Chondrocyte (in vitro differentiated cells): ENCODE data around the gene KLHDC7A. TPM values are rescaled to one million over a fixed set of nuclear protein-coding genes. Genes with fewer than 3 reads are reported as not detected.

Experiments used
- DNase-seq: peaks from one replicate; pipeline ENCODE4 v3.0.0; 2021; ENCODE audit warnings: mixed read lengths, low spot score
- H3K27ac Mint-ChIP-seq: one replicate; pipeline ENCODE4 v1.8.0; 2021; ENCODE audit warnings: mild to moderate bottlenecking, moderate library complexity, mixed read lengths; ENCODE audit not compliant: unreplicated experiment
- H3K27me3 Mint-ChIP-seq: 2 replicates; pipeline ENCODE4 v1.8.0; 2021; ENCODE audit warnings: low read depth, mixed read lengths
- H3K36me3 Mint-ChIP-seq: 2 replicates; pipeline ENCODE4 v1.8.0; 2021; ENCODE audit warnings: low read depth, mixed read lengths
- H3K4me1 Mint-ChIP-seq: 2 replicates; pipeline ENCODE4 v1.8.0; 2021; ENCODE audit warnings: low read depth, mild to moderate bottlenecking, mixed read lengths
- H3K4me3 Mint-ChIP-seq: one replicate; pipeline ENCODE4 v1.8.0; 2021; ENCODE audit warnings: mild to moderate bottlenecking, moderate library complexity, mixed read lengths; ENCODE audit not compliant: unreplicated experiment
- H3K9me3 Mint-ChIP-seq: 2 replicates; pipeline ENCODE4 v1.8.0; 2021; ENCODE audit warnings: low read depth, mixed read lengths
- total RNA-seq: library from RNA; stranded (reverse); gene quantifications from 3 replicates; pipeline ENCODE4 v1.2.1, GENCODE V29; 2021
- TF ChIP-seq, protein P1 (sequence below): fragments of 200-600 bp; sonication (generic); IDR thresholded peaks from 2 replicates; pipeline ENCODE4 v1.5.0; 2021; ENCODE audit warnings: antibody characterized with exemption, mild to moderate bottlenecking, moderate library complexity

The KLHDC7A gene
- total RNA-seq, 1 donor from 2014 or later, result 0.07 TPM

- TF ChIP-seq, protein P1, sequence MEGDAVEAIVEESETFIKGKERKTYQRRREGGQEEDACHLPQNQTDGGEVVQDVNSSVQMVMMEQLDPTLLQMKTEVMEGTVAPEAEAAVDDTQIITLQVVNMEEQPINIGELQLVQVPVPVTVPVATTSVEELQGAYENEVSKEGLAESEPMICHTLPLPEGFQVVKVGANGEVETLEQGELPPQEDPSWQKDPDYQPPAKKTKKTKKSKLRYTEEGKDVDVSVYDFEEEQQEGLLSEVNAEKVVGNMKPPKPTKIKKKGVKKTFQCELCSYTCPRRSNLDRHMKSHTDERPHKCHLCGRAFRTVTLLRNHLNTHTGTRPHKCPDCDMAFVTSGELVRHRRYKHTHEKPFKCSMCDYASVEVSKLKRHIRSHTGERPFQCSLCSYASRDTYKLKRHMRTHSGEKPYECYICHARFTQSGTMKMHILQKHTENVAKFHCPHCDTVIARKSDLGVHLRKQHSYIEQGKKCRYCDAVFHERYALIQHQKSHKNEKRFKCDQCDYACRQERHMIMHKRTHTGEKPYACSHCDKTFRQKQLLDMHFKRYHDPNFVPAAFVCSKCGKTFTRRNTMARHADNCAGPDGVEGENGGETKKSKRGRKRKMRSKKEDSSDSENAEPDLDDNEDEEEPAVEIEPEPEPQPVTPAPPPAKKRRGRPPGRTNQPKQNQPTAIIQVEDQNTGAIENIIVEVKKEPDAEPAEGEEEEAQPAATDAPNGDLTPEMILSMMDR, result no peak
- H3K36me3 Mint-ChIP-seq, result no peaks in the 10 kb centered on the region
Measured at GRCh38 chr1:18528616-18529015, 47.9 kb downstream of the KLHDC7A start.

DNA sequence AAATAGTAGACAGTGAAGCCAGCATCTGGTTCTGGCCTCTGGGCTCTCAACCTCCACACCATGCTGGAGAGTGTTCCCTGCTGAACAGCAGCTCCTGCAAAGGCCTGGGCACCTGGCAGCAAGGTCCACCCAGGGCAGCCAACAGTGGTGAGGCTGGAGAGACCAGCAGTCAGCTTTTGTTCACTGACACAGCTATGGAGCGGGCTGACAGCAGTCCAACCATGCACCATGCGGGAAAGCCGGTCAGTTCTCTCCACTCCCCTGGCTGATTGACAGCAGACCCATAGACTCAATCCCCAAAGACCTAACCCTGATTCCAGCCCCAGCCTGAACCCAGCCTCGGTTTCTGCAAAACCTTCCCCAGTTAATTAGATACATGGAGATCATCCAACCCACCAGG is 49.0 kb downstream of the KLHDC7A start:
- peak; percentile 38 for DNase-seq

More at GRCh38 chr1:18528616-18529015, 47.9 kb downstream of the KLHDC7A start:
- Mint-ChIP-seq H3K4me3 (no peak overlapping the region), H3K27ac (no peak overlapping the region), H3K9me3 (no peaks in the 10 kb centered on the region), H3K4me1 (no peaks in the 10 kb centered on the region), H3K27me3 (peaks cover 25% of the 10 kb centered on the region)
- peak; percentile 27 for DNase-seq

GRCh38 chr1:18530587-18531502 is 50.1 kb downstream of the KLHDC7A start:
- Mint-ChIP-seq H3K4me1 (no peaks in the 10 kb centered on the region), H3K36me3 (no peaks in the 10 kb centered on the region), H3K27me3 (peaks cover 30% of the 10 kb centered on the region), H3K4me3 (no peak overlapping the region), H3K27ac (no peak overlapping the region), H3K9me3 (no peaks in the 10 kb centered on the region)
- TF ChIP-seq, protein P1, result no peak
- DNase-seq, result no peak

More for the DNA sequence above, 49.0 kb downstream of the KLHDC7A start:
- H3K4me1 Mint-ChIP-seq, result no peaks in the 10 kb centered on the region
- no peaks in the 10 kb centered on the region for H3K9me3 Mint-ChIP-seq
- H3K27ac Mint-ChIP-seq, result no peak overlapping the region
- H3K36me3 Mint-ChIP-seq, result no peaks in the 10 kb centered on the region
- TF ChIP-seq, protein P1, result no peak
- H3K4me3 Mint-ChIP-seq, result no peak overlapping the region
- peaks cover 31% of the 10 kb centered on the region for H3K27me3 Mint-ChIP-seq

- Mint-ChIP-seq H3K27me3 (peaks cover 35% of the 10 kb centered on the region), H3K36me3 (no peaks in the 10 kb centered on the region), H3K4me3 (no peak overlapping the region), H3K27ac (no peak overlapping the region), H3K9me3 (no peaks in the 10 kb centered on the region), H3K4me1 (no peaks in the 10 kb centered on the region)
- TF ChIP-seq, protein P1, result no peak
- DNase-seq, result peak; percentile 21
Measured at GRCh38 chr1:18531503-18531845, 50.7 kb downstream of the KLHDC7A start.

GRCh38 chr1:18532390-18533170 is 51.9 kb downstream of the KLHDC7A start:
- Mint-ChIP-seq H3K27me3 (peaks cover 34% of the 10 kb centered on the region), H3K36me3 (no peaks in the 10 kb centered on the region), H3K4me3 (no peak overlapping the region), H3K4me1 (no peaks in the 10 kb centered on the region), H3K9me3 (no peaks in the 10 kb centered on the region), H3K27ac (no peak overlapping the region)
- TF ChIP-seq, protein P1, result no peak
- peak; percentile 28 for DNase-seq
